ENCODE measurements around the gene STRN4.
"Not testable (repeated sequence)": the region's sequence is repeated elsewhere in the genome, so short reads cannot be mapped to it uniquely, and the experiment has no call there.

The STRN4 gene

DNA sequence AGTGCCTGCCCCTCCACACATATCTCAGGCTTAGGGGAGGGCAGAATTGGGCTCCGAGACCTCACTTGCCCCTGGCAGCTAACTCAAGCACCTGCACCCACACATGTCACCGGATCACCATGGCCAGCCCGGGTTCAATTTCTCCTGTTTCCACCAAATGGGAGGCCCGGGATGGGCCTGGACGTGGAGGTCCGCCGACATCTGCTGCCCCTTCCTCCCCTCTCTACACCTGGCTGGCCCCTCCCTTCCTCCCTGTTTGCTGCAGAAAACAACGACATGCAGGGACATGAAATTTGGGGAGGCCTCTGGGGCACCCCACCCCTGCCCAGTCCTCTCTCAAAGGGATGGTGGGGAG, 30.7 kb downstream of the STRN4 start:
- in situ Hi-C loops (cut with MboI; ENCODE audit: low sequenced_read_pairs), result no loop called here

GRCh38 chr19:46714444-46715106, 31.7 kb downstream of the STRN4 start:
- in situ Hi-C loops (cut with MboI; ENCODE audit: low sequenced_read_pairs), result no loop called here

GRCh38 chr19:46713781-46714443, 32.3 kb downstream of the STRN4 start:
- in situ Hi-C loops (cut with MboI; ENCODE audit: low sequenced_read_pairs), result no loop called here

- in situ Hi-C loops (cut with MboI; ENCODE audit: low sequenced_read_pairs), result not testable (repeated sequence)
Measured at GRCh38 chr19:46712768-46713338, 33.4 kb downstream of the STRN4 start.

- in situ Hi-C loops (cut with MboI; ENCODE audit: low sequenced_read_pairs), result no loop called here
Measured at GRCh38 chr19:46710687-46711086, 35.6 kb downstream of the STRN4 start.

DNA sequence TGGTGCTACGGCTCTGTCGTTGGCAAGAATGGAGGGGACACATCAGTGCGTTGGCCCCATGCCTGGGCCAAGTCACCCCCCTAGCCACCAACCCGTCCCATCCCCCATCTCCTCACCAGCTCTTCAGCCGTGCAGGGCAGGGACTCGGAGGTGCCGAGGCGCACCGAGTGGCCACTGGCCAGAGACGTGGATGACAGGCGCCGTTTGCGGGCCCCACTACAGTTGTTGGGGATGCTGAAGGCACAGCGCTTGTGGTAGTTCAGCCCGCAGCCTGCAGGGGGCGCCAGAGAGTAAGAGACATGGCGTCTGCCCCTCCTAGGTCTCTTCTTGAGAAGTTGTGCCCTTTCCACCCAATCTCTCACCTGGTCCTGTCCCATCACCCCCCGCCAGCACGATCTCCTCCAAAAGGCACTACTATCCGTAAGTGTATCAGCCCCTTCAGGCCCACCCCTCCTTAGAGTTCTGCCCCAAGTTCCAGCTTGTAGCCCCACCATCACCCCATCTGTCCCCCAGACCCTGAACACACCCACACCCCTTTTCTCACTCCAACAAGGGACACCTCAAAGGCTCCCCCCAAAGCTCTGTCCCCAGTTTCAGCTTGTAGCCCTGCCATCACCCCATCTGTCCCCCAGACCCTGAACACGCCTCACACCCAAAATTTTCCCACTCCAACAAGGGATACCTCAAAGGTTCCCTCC, 41.7 kb downstream of the STRN4 start:
- in situ Hi-C loops (cut with MboI; ENCODE audit: low sequenced_read_pairs), result no loop called here

DNA sequence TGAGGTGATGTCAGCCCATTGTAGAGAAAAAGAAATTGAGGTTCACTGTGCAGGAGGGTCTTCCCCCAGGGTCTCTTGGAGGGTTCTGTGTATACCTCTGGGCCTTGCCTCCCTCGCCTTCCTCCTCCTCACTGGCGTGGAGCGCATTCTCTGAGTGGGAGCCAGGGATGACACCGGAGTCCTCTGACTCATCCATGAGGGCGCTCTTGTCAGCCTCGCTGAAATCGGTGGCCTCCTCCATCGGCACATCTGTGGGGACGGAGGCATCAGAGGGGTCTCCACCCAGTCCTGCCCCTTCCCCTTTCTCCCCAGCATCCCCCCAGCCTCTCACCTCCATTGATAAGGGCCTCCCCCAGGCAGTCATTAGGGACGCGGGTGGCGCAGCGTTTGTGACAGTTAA, 45.5 kb downstream of the STRN4 start:
- in situ Hi-C loops (cut with MboI; ENCODE audit: low sequenced_read_pairs), result no loop called here

- in situ Hi-C loops (cut with MboI; ENCODE audit: low sequenced_read_pairs), result no loop called here
Measured at GRCh38 chr19:46698395-46699321, 47.6 kb downstream of the STRN4 start.

DNA sequence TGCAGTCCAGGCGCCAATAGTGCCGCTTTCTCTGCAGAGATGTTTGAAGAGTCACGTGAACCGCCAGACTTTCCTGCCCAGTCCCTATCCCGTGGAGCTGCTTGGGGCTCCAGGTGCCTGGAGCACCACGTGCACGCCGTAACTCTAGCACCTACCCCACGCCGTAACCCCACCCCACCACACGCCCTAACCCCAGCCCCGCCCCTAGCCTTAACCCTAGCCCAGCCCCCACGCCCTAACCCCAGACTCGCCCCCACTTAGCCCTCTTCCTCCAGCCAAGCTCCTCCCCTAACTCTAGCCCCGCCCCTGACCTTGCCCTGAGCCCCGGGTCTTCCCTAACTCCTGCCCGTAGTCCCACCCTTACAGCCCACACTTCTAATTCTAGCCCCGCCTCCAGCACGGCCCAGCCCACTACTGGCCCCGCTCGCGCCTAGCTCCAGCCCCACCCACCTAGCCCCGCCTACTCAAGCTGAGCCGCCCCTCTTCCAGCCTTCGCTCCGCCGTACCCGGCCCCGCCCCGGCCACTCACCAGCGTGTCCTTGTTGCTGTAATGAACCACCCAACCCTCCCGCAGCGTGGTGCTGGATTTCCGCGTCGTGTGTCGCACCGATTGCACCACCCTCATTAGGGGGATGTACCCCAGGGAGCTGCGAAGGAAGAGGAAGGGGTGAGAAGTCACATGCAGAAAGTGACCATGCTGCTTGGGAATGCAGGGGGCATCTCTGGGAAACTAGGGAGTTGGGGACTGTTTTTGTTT, 48.9 kb downstream of the STRN4 start:
- in situ Hi-C loops (cut with MboI; ENCODE audit: low sequenced_read_pairs), result no loop called here

- in situ Hi-C loops (cut with MboI; ENCODE audit: low sequenced_read_pairs), result no loop called here
Measured at GRCh38 chr19:46696866-46697203, 49.4 kb downstream of the STRN4 start.

- in situ Hi-C loops (cut with MboI; ENCODE audit: low sequenced_read_pairs), result no loop called here
Measured at GRCh38 chr19:46696052-46696451, 50.2 kb downstream of the STRN4 start.

- in situ Hi-C loops (cut with MboI; ENCODE audit: low sequenced_read_pairs), result no loop called here
Measured at GRCh38 chr19:46693760-46694159, 52.5 kb downstream of the STRN4 start.

DNA sequence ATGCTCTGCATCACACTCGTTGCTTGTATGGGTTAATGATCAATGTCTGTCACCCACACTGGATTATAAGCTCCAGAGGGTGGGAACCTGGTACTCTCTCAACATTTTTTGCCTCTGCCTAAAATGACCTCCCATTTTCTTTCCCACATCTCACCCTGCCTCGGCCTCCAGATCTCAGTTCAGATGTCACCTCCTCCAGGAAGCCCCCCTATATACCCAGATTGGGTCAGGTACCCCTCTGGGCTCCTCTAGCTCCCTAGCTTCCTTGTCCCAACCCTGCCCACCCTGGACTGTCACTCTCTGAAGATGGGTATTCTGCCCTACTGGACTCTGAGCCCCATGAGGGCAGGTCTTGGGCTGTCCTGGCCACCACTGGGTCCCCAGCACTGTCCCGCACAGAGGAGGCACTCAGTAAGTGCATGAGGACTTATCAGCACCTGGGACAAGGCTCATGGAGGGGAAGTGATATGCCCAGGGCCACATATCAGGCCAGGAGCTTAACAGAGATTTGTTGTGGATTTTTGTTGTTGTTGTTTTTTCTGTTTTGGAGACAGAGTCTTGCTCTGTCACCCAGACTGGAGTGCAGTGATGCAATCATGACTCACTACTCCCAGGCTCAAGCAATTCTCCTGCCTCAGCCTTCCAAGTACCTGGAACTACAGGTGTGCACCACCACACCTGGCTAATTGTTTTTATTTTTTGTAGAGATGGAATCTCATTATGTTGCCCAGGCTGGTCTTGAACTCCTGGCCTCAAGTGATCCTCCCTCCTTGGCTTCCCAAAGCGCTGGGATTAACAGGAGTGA, 53.1 kb downstream of the STRN4 start:
- in situ Hi-C loops (cut with MboI; ENCODE audit: low sequenced_read_pairs), result no loop called here

- in situ Hi-C loops (cut with MboI; ENCODE audit: low sequenced_read_pairs), result no loop called here
Measured at GRCh38 chr19:46691948-46692347, 54.3 kb downstream of the STRN4 start.

GRCh38 chr19:46691104-46691503, 55.1 kb downstream of the STRN4 start:
- in situ Hi-C loops (cut with MboI; ENCODE audit: low sequenced_read_pairs), result no loop called here

DNA sequence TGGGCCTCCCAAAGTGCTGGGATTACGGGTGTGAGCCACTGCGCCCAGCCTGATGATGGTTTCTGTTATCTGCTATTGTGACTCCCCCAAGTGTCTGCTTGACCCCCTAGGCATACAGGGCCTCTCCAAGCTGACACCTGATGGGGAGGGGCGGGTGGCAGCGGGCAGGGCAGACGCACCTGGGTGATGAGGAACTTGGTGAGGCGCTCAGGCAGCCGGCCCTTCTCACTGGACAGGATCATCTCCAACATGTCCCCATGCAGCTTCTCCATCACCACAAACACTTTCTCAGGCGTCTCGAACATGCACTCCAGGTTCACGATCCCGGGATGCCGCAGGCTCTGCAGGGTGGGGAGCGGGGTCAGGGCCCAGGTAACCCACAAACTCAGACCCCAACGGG, 56.9 kb downstream of the STRN4 start:
- in situ Hi-C loops (cut with MboI; ENCODE audit: low sequenced_read_pairs), result no loop called here

DNA sequence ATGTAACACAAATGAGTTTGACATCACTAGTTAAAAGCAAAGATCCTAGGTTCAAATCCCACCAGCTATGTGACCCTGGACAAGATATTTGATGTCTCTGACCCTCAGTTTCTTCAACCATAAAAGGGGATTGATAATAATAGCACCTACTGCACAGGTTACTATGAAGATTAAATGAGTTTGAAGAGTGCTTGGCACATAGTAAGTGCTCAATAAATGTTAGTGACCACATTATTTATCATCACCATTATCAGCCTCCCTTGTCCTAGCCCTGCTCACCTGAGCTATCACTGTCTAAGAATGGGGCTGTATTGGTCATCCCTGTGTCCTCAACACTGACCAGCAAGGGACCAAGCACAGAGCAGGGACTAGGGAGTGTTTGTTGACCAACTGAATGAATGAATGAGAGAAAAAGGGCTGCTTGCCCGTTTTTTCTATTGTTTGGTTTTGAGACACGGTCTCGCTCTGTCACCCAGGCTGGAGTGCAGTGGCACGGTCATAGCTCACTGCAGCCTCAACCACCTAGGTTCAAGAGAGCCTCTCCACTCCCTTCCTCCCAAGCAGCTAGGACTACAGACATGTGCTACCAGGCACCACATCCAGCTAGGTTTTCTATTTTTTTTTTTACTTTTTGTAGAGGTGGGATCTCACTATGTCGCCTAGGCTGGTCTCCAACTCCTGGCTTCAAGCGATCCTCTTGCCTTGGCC, 58.7 kb downstream of the STRN4 start:
- in situ Hi-C loops (cut with MboI; ENCODE audit: low sequenced_read_pairs), result no loop called here

- in situ Hi-C loops (cut with MboI; ENCODE audit: low sequenced_read_pairs), result no loop called here
Measured at GRCh38 chr19:46685189-46685588, 61.1 kb downstream of the STRN4 start.

Data from hTERT RPE-1 (cell line).